Colonic mucosa (tissue), 4 donors: ENCODE results near the gene PKDCC. TPM values are rescaled to one million over a fixed set of nuclear protein-coding genes. Genes with fewer than 3 reads are reported as not detected.
"Not testable (repeated sequence)": the region's sequence is repeated elsewhere in the genome, so short reads cannot be mapped to it uniquely, and the experiment has no call there.

Experiments used
- DNase-seq: peaks from one replicate; pipeline ENCODE4 v3.0.0-alpha.2; 2020
- H3K27ac ChIP-seq: fragments of 200-600 bp; one replicate; pipeline ENCODE4 v1.8.0; 2021
- H3K27me3 ChIP-seq: fragments of 200-600 bp; one replicate; pipeline ENCODE4 v1.8.0; 2021
- H3K36me3 ChIP-seq: fragments of 200-600 bp; one replicate; pipeline ENCODE4 v1.8.0; 2021
- H3K4me1 ChIP-seq: fragments of 200-600 bp; one replicate; pipeline ENCODE4 v1.8.0; 2021; ENCODE audit warnings: mild to moderate bottlenecking
- H3K4me3 ChIP-seq: fragments of 200-600 bp; one replicate; pipeline ENCODE4 v1.8.0; 2021
- H3K9ac ChIP-seq, 2 donors: one replicate each; pipeline ENCODE4 v1.7.0; 2013; ENCODE audit warnings: control low read depth in 2 of 2, low read depth in 2 of 2, low read length in 2 of 2
- H3K9me3 ChIP-seq: fragments of 200-600 bp; one replicate; pipeline ENCODE4 v1.8.0; 2021
- intact Hi-C: fragments of 100-400 bp; cut with DNase I; formaldehyde crosslinking; loops from one replicate; pipeline ENCODE4 v1.14.1; 2022
- total RNA-seq, 2 donors: library from RNA; stranded (reverse); fragmentation: NEBNext Ultra II Directional in 1 of 2; extraction: Animal tissue kit (Norgen Biotek cat#: 25700) in 1 of 2; gene quantifications; one replicate each; pipeline ENCODE4 v1.2.1, GENCODE V29; 2021
- TF ChIP-seq, protein P1 (sequence below): fragments of 200-600 bp; IDR thresholded peaks from one replicate; pipeline ENCODE4 v1.8.0; 2022; ENCODE audit warnings: antibody characterized with exemption, mild to moderate bottlenecking
- donor health status: healthy.
- donor health status: DM: no; HTN: no; CAD: no.
- donor health status: DM: no; HTN: no; CAD: no.

PKDCC gene
- total RNA-seq, 2 donors from 2014 or later = 61.3 to 125 TPM

DNA sequence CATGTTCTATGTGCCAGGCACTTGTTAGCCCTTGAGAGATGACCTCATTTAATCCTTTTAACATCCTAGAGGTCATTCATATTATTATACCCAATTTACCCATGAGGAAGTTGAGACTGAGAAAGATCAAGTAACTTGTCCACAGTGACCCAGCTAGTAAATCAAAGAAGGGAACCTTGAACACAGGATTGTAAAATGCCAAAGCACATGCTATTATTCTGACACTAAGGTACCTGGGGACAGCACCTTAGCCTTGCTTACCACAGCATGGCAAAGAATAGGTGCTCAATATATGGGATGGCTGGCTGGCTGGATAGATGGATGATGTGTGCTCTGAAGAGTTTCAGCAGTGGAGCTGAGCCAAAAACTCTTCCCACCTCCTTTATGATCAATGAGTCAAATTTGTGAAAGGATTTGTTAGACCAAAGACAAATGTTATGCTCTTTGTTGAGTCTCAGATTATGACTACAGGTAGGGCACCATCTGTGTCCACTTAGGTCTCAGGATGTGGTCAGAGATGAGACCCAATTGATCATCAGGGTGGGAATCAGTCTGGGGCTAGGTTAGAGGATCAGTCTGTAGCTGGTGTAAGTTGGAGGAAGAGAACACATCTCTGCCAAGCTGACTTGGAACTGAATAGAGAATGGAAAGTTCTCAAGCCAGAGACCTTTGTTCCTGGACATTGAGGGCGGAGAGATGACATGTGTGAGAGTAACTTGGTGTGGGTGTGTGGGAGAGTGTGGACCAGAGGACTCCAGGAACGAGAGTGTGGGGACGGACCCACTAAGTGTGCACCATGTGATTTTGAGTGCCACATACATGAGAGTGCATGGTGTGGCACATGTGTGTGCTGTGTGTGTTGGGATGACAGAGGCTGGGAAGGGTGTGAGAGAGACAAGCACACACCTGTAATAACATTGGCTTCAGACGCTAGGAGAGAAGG is 16.3 kb upstream of the PKDCC start:
- Histone ChIP-seq H3K27ac (no peak overlapping the region), H3K9me3 (no peaks in the 10 kb centered on the region), H3K27me3 (no peaks in the 10 kb centered on the region), H3K36me3 (no peaks in the 10 kb centered on the region), H3K9ac (no peak overlapping the region), H3K4me3 (no peak overlapping the region), H3K4me1 (no peaks in the 10 kb centered on the region)
- TF ChIP-seq, protein P1, sequence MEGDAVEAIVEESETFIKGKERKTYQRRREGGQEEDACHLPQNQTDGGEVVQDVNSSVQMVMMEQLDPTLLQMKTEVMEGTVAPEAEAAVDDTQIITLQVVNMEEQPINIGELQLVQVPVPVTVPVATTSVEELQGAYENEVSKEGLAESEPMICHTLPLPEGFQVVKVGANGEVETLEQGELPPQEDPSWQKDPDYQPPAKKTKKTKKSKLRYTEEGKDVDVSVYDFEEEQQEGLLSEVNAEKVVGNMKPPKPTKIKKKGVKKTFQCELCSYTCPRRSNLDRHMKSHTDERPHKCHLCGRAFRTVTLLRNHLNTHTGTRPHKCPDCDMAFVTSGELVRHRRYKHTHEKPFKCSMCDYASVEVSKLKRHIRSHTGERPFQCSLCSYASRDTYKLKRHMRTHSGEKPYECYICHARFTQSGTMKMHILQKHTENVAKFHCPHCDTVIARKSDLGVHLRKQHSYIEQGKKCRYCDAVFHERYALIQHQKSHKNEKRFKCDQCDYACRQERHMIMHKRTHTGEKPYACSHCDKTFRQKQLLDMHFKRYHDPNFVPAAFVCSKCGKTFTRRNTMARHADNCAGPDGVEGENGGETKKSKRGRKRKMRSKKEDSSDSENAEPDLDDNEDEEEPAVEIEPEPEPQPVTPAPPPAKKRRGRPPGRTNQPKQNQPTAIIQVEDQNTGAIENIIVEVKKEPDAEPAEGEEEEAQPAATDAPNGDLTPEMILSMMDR = no peak
- intact Hi-C loops = no loop called here
- no peak for DNase-seq

DNA sequence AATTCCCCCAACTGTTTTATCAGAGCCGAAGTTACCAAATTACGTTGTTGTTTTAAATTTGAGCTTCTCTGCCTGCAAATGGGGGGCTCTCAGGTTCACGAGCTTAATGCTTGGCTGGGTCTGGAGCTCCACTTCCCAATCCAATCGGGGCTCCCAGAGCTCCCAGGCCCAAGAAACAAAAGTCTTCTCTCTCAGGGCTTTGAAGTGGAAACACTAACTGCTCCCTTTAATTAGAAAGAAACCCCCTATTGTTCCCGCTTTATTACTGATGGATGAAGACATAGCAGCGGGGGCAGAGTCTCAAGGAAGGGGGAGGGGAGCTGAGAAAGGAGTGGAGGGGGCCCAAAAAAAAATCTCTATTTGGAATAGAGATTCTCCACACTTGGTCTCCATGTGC is 15.6 kb upstream of the PKDCC start:
- H3K27me3 ChIP-seq = no peaks in the 10 kb centered on the region
- H3K27ac ChIP-seq = no peak overlapping the region
- DNase-seq = no peak
- no peak overlapping the region for H3K4me3 ChIP-seq
- H3K36me3 ChIP-seq = no peaks in the 10 kb centered on the region
- intact Hi-C loops = no loop called here
- TF ChIP-seq, protein P1 = no peak
- no peaks in the 10 kb centered on the region for H3K9me3 ChIP-seq
- H3K4me1 ChIP-seq = no peaks in the 10 kb centered on the region
- no peak overlapping the region for H3K9ac ChIP-seq

DNA sequence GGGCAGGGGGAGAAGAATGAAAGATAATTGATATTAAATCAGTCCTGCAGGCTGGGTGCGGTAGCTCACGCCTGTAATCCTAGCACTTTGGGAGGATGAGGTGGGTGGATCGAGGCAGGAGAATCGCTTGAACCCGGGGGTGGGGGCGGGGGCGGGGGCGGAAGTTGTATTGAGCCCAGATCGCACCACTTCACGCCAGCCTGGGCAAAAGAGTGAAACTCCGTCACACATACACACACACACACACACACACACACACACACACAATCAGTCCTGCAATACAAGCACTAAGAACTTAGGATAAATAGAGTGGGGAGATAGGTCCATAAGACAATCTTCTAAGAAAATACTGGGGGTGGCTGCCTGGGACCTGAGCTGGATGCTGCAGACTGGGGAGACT is 15.1 kb upstream of the PKDCC start:
- H3K36me3 ChIP-seq = no peaks in the 10 kb centered on the region
- TF ChIP-seq, protein P1 = no peak
- H3K9ac ChIP-seq = no peak overlapping the region

DNA sequence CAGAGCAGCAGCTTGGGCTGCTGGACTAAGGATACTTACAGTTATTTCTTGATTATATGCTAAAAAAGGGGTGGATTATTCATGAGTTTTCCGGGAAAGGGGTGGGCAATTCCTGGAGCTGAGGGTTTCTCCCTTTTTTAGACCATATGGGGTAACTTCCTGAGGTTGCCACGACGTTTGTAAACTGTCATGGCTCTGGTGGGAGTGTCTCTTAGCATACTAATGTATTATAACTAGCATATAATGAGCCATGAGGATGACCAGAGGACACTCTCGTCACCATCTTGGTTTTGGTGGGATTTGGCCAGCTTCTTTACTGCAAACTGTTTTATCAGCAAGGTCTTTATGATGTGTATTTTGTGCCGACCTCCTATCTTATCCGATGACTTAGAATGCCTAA is 13.7 kb upstream of the PKDCC start:
- H3K4me1 ChIP-seq, H3K27ac ChIP-seq, H3K27me3 ChIP-seq, H3K9me3 ChIP-seq, DNase-seq, intact Hi-C loops, H3K9ac ChIP-seq, H3K4me3 ChIP-seq, H3K36me3 ChIP-seq: not testable (repeated sequence)

More for the DNA sequence above, 15.1 kb upstream of the PKDCC start:
- Histone ChIP-seq H3K27ac (no peak overlapping the region), H3K9me3 (no peaks in the 10 kb centered on the region), H3K27me3 (no peaks in the 10 kb centered on the region), H3K4me3 (no peak overlapping the region), H3K4me1 (no peaks in the 10 kb centered on the region)
- no peak for DNase-seq
- intact Hi-C loops = no loop called here

DNA sequence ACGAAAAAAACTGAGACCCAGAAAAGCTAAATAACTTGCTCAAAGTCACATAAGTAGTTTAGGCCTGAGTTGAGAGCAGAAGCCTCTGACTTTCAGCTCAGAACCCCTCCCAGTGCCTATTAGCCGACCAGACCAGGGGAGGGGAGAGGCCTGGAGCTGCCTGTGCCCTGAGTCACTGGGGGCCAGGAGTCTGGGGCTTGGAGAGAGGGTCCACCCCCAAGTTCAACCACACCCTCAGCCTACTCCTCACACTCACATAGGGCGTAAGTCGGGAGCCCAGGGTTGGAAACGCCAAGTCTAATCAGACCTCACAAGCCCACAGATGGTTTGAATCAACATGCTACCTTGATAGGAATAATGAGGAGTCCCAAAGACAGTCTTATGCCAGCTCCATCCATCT is 12.6 kb upstream of the PKDCC start:
- Histone ChIP-seq H3K4me1 (no peaks in the 10 kb centered on the region), H3K9ac (no peak overlapping the region), H3K4me3 (no peak overlapping the region), H3K27ac (no peak overlapping the region), H3K36me3 (no peaks in the 10 kb centered on the region), H3K27me3 (no peaks in the 10 kb centered on the region), H3K9me3 (no peaks in the 10 kb centered on the region)
- TF ChIP-seq, protein P1 = no peak
- intact Hi-C loops = no loop called here
- no peak for DNase-seq

DNA sequence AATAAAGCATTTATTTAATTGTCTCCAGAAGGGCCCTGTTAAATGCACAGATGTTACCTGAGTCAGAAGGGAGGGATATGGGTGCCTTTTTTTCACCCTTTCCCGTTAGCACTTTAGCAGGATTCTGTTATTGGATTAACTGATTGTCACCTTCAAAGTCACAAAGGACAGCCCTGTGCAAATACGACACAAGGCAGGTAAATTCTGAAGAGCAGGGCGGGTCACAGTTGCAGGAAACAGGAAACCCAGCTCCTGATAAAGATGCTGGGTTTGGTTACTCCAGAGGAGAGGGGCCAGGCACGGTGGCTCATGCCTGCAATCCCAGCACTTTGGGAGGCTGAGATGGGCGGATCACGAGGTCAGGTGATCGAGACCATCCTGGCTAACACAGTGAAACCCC is 11.4 kb upstream of the PKDCC start:
- DNase-seq = peak; percentile 55
- Histone ChIP-seq H3K27ac (no peak overlapping the region), H3K9ac (no peak overlapping the region), H3K9me3 (no peaks in the 10 kb centered on the region), H3K36me3 (no peaks in the 10 kb centered on the region), H3K4me1 (no peaks in the 10 kb centered on the region), H3K4me3 (no peak overlapping the region), H3K27me3 (no peaks in the 10 kb centered on the region)
- TF ChIP-seq, protein P1 = no peak
- intact Hi-C loops = no loop called here
